Activated B cell treated with CpG ODN at 0.5 μM for 24 hours (primary cell): ENCODE data around the gene TNNC1. TPM values are rescaled to one million over a fixed set of nuclear protein-coding genes. Genes with fewer than 3 reads are reported as not detected.

Experiments
- ATAC-seq: fragments of 200-7000 bp; cut with Tn5 transposase; one replicate; pipeline ENCODE4 v1.10.0; 2021; ENCODE audit warnings: low read depth, mild to moderate bottlenecking, moderate library complexity
- CTCF ChIA-PET: fragments of 350-600 bp; sonication (Branson Sonifier 250); formaldehyde crosslinking; loops from one replicate; lab custom pipeline; 2021; ENCODE audit warnings: antibody characterized with exemption; lab: Charles Lee
- POLR2A ChIA-PET: fragments of 350-600 bp; sonication (Branson Sonifier 250); formaldehyde crosslinking; loops from one replicate; lab custom pipeline; 2021; ENCODE audit warnings: antibody characterized with exemption; lab: Charles Lee
- DNase-seq: peaks from one replicate; pipeline ENCODE4 v3.0.0; 2022
- H3K27ac Mint-ChIP-seq: one replicate; pipeline ENCODE4 v1.8.0; 2020; ENCODE audit warnings: mixed read lengths
- H3K27me3 Mint-ChIP-seq: one replicate; pipeline ENCODE4 v1.8.0; 2021; ENCODE audit warnings: mixed read lengths
- H3K36me3 Mint-ChIP-seq: one replicate; pipeline ENCODE4 v1.8.0; 2021; ENCODE audit warnings: low read depth, mixed read lengths
- H3K4me1 Mint-ChIP-seq: one replicate; pipeline ENCODE4 v1.8.0; 2021; ENCODE audit warnings: mixed read lengths
- H3K4me3 Mint-ChIP-seq: one replicate; pipeline ENCODE4 v1.8.0; 2020; ENCODE audit warnings: mild to moderate bottlenecking, mixed read lengths
- H3K9me3 Mint-ChIP-seq: one replicate; pipeline ENCODE4 v1.8.0; 2020; ENCODE audit warnings: mixed read lengths
- intact Hi-C: fragments of 100-400 bp; cut with micrococcal nuclease; formaldehyde crosslinking; loops from one replicate; pipeline ENCODE4 v1.15.1; 2024
- total RNA-seq: library from RNA; stranded (reverse); gene quantifications from 2 replicates; pipeline ENCODE4 v1.2.3, GENCODE V29; 2022
- TF ChIP-seq, protein P1 (sequence below): fragments of 200-600 bp; IDR thresholded peaks from one replicate; pipeline ENCODE4 v1.8.0; 2022; ENCODE audit warnings: antibody characterized with exemption, mild to moderate bottlenecking

Gene TNNC1
- total RNA-seq, 1 donor from 2014 or later, result not detected

DNA sequence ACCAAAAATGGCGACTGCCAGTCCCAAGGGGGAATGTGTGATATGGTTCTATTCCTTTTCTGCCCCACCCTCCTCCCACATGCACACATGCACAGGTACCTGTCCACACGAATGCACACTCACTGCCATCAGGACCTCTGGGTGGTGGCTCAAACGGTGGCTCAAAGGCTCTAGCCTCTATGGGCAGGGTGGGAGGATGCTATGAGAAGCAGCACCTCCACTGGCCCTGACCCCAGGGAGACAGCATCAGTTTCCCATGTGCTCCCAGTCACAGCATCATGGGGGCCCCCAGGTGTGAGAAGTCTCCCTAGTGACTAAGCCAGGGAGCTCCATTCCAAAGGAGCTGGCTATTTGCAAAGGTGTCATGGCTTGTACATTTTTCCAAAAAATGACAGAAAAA lies 24.8 kb downstream of the TNNC1 start:
- DNase-seq (no peak), ATAC-seq (no peak)
- Mint-ChIP-seq H3K36me3 (no peaks in the 10 kb centered on the region), H3K27ac (no peak overlapping the region), H3K9me3 (no peaks in the 10 kb centered on the region), H3K27me3 (no peaks in the 10 kb centered on the region), H3K4me1 (peaks cover 4% of the 10 kb centered on the region), H3K4me3 (no peak overlapping the region)
- ChIA-PET POLR2A (no interaction called here), CTCF (interaction anchor here (2.3 to 3.4 kb wide), 2 partner anchors 17 to 18 kb away, joined by 11 to 37 read pairs; no protein-coding TSS in a partner anchor)
- intact Hi-C loops, result no loop called here
- TF ChIP-seq, protein P1, sequence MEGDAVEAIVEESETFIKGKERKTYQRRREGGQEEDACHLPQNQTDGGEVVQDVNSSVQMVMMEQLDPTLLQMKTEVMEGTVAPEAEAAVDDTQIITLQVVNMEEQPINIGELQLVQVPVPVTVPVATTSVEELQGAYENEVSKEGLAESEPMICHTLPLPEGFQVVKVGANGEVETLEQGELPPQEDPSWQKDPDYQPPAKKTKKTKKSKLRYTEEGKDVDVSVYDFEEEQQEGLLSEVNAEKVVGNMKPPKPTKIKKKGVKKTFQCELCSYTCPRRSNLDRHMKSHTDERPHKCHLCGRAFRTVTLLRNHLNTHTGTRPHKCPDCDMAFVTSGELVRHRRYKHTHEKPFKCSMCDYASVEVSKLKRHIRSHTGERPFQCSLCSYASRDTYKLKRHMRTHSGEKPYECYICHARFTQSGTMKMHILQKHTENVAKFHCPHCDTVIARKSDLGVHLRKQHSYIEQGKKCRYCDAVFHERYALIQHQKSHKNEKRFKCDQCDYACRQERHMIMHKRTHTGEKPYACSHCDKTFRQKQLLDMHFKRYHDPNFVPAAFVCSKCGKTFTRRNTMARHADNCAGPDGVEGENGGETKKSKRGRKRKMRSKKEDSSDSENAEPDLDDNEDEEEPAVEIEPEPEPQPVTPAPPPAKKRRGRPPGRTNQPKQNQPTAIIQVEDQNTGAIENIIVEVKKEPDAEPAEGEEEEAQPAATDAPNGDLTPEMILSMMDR, result no peak

GRCh38 chr3:52428151-52429005 lies 25.5 kb downstream of the TNNC1 start:
- no peak overlapping the region for H3K27ac Mint-ChIP-seq
- H3K9me3 Mint-ChIP-seq, result no peaks in the 10 kb centered on the region
- no peak overlapping the region for H3K4me3 Mint-ChIP-seq
- intact Hi-C loops, result loop anchor here (1.0 kb wide), 2 partner anchors 16 to 19 kb away; no protein-coding TSS in a partner anchor
- DNase-seq (no peak), ATAC-seq (peak; percentile 57)
- ChIA-PET POLR2A (no interaction called here), CTCF (interaction anchor here (1.1 to 3.4 kb wide), 3 partner anchors 16 to 21 kb away, joined by 5 to 37 read pairs (median 11); no protein-coding TSS in a partner anchor)
- TF ChIP-seq, protein P1, result no peak
- no peaks in the 10 kb centered on the region for H3K27me3 Mint-ChIP-seq
- no peaks in the 10 kb centered on the region for H3K36me3 Mint-ChIP-seq
- peaks cover 4% of the 10 kb centered on the region for H3K4me1 Mint-ChIP-seq

- H3K27ac Mint-ChIP-seq, result no peak overlapping the region
- CTCF ChIA-PET, result no interaction called here
- no peak overlapping the region for H3K4me3 Mint-ChIP-seq
- H3K27me3 Mint-ChIP-seq, result no peaks in the 10 kb centered on the region
- intact Hi-C loops, result no loop called here
- POLR2A ChIA-PET, result no interaction called here
- no peaks in the 10 kb centered on the region for H3K4me1 Mint-ChIP-seq
- no peaks in the 10 kb centered on the region for H3K9me3 Mint-ChIP-seq
- TF ChIP-seq, protein P1, result no peak
- ATAC-seq (no peak), DNase-seq (no peak)
- H3K36me3 Mint-ChIP-seq, result peaks cover 2% of the 10 kb centered on the region
Measured at GRCh38 chr3:52423173-52423572, 30.7 kb downstream of the TNNC1 start.

DNA sequence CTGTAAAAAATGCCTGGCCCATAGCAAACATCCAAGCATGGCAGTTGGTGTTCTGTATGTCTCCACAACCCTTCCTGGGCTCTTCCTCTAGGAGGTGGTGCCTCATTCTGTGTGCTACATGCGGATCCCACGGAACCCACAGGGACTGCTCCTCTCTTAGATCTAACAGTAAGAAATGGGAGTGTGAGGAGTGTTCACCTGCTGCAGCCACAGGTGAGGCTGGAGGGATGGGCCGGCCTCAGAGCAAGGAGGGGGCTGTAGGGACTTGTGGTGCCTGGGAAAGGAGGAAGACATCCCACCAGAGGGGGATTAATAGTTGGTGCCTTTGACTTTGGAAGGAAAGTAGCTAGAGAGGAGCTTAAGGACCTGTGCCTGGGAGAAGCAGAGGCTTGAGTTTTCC lies 31.2 kb downstream of the TNNC1 start:
- no peaks in the 10 kb centered on the region for H3K4me1 Mint-ChIP-seq
- DNase-seq, result no peak
- intact Hi-C loops, result no loop called here
- ChIA-PET CTCF (interaction anchor here (1.0 kb wide), 1 partner anchor 10 kb away, joined by 5 read pairs; no protein-coding TSS in a partner anchor), POLR2A (no interaction called here)
- H3K27me3 Mint-ChIP-seq, result no peaks in the 10 kb centered on the region
- H3K9me3 Mint-ChIP-seq, result no peaks in the 10 kb centered on the region
- ATAC-seq, result no peak
- no peak overlapping the region for H3K27ac Mint-ChIP-seq
- H3K4me3 Mint-ChIP-seq, result no peak overlapping the region
- peaks cover 2% of the 10 kb centered on the region for H3K36me3 Mint-ChIP-seq
- TF ChIP-seq, protein P1, result no peak

- ATAC-seq (no peak), DNase-seq (no peak)
- CTCF ChIA-PET, result no interaction called here
- TF ChIP-seq, protein P1, result no peak
- Mint-ChIP-seq H3K9me3 (no peaks in the 10 kb centered on the region), H3K27ac (no peak overlapping the region), H3K36me3 (peaks cover 9% of the 10 kb centered on the region), H3K4me3 (no peak overlapping the region), H3K27me3 (no peaks in the 10 kb centered on the region), H3K4me1 (no peaks in the 10 kb centered on the region)
- POLR2A ChIA-PET, result no interaction called here
- intact Hi-C loops, result no loop called here
Measured at GRCh38 chr3:52420388-52420787, 33.5 kb downstream of the TNNC1 start.
